Stomach smooth muscle (tissue), 2 donors: ENCODE results near the gene SDK2.

Experiments used
- H3K27ac ChIP-seq: one replicate; pipeline ENCODE4 v1.7.0; 2013; ENCODE audit warnings: mild to moderate bottlenecking, low read length, inconsistent platforms
- H3K27me3 ChIP-seq, 2 donors: one replicate each; pipeline ENCODE4 v1.7.0; 2013; ENCODE audit warnings: low read length in 2 of 2; ENCODE audit not compliant: insufficient read depth in 2 of 2, control insufficient read depth in 1 of 2
- H3K36me3 ChIP-seq, 2 donors: one replicate each; pipeline ENCODE4 v1.7.0; 2013; ENCODE audit warnings: low read length in 2 of 2; ENCODE audit not compliant: control insufficient read depth in 2 of 2, insufficient read depth in 2 of 2
- H3K4me1 ChIP-seq: one replicate; pipeline ENCODE4 v1.7.0; 2013; ENCODE audit warnings: low read length; ENCODE audit not compliant: control insufficient read depth, insufficient read depth
- H3K4me3 ChIP-seq, 2 donors: one replicate each; pipeline ENCODE4 v1.7.0; 2013; ENCODE audit warnings: low read length in 2 of 2
- H3K9ac ChIP-seq, 2 donors: one replicate each; pipeline ENCODE4 v1.7.0; 2013; ENCODE audit warnings: low read length in 2 of 2, mild to moderate bottlenecking in 1 of 2
- H3K9me3 ChIP-seq, 2 donors: one replicate each; pipeline ENCODE4 v1.7.0; 2013; ENCODE audit warnings: low read length in 2 of 2; ENCODE audit not compliant: control insufficient read depth in 2 of 2
- donor health status: healthy.
- donor health status: Pancreatic carcinoma.

SDK2 gene

GRCh38 chr17:73508931-73509605 is 135.2 kb downstream of the SDK2 start:
- Histone ChIP-seq H3K4me1 (no peaks in the 10 kb centered on the region), H3K27ac (no peak overlapping the region), H3K4me3 (no peak overlapping the region), H3K27me3 (no peaks in the 10 kb centered on the region), H3K9me3 (no peaks in the 10 kb centered on the region), H3K9ac (no peak overlapping the region), H3K36me3 (no peaks in the 10 kb centered on the region)

- no peaks in the 10 kb centered on the region for H3K27me3 ChIP-seq
- no peak overlapping the region for H3K4me3 ChIP-seq
- H3K9ac ChIP-seq = no peak overlapping the region
- no peaks in the 10 kb centered on the region for H3K4me1 ChIP-seq
- H3K36me3 ChIP-seq = no peaks in the 10 kb centered on the region
- peaks cover 0 to 5% of the 10 kb centered on the region in 2 donors for H3K9me3 ChIP-seq
- H3K27ac ChIP-seq = no peak overlapping the region
Measured at GRCh38 chr17:73508057-73508930, 136.0 kb downstream of the SDK2 start.

GRCh38 chr17:73506470-73507435 is 137.5 kb downstream of the SDK2 start:
- Histone ChIP-seq H3K27ac (no peak overlapping the region), H3K9me3 (peaks cover 0 to 5% of the 10 kb centered on the region in 2 donors), H3K4me1 (no peaks in the 10 kb centered on the region), H3K4me3 (no peak overlapping the region), H3K9ac (no peak overlapping the region), H3K27me3 (no peaks in the 10 kb centered on the region), H3K36me3 (no peaks in the 10 kb centered on the region)

GRCh38 chr17:73503560-73503959 is 140.7 kb downstream of the SDK2 start:
- no peak overlapping the region for H3K27ac ChIP-seq
- no peak overlapping the region for H3K4me3 ChIP-seq
- peaks cover 0 to 5% of the 10 kb centered on the region in 2 donors for H3K9me3 ChIP-seq
- H3K9ac ChIP-seq = no peak overlapping the region
- peaks cover 4 to 11% of the 10 kb centered on the region in 2 donors for H3K27me3 ChIP-seq
- no peaks in the 10 kb centered on the region for H3K36me3 ChIP-seq
- H3K4me1 ChIP-seq = no peaks in the 10 kb centered on the region

GRCh38 chr17:73500414-73500999 is 143.7 kb downstream of the SDK2 start:
- Histone ChIP-seq H3K9ac (no peak overlapping the region), H3K9me3 (peaks cover 0 to 5% of the 10 kb centered on the region in 2 donors), H3K36me3 (no peaks in the 10 kb centered on the region), H3K27me3 (peaks cover 7 to 16% of the 10 kb centered on the region in 2 donors), H3K4me3 (no peak overlapping the region), H3K4me1 (no peaks in the 10 kb centered on the region), H3K27ac (no peak overlapping the region)

- no peak overlapping the region for H3K4me3 ChIP-seq
- no peaks in the 10 kb centered on the region for H3K4me1 ChIP-seq
- peaks cover 7 to 16% of the 10 kb centered on the region in 2 donors for H3K27me3 ChIP-seq
- H3K36me3 ChIP-seq = no peaks in the 10 kb centered on the region
- no peak overlapping the region for H3K27ac ChIP-seq
- peaks cover 0 to 5% of the 10 kb centered on the region in 2 donors for H3K9me3 ChIP-seq
- H3K9ac ChIP-seq = no peak overlapping the region
Measured at GRCh38 chr17:73498886-73499554, 145.2 kb downstream of the SDK2 start.

GRCh38 chr17:73498176-73498575 is 146.1 kb downstream of the SDK2 start:
- H3K27me3 ChIP-seq = peaks cover 7 to 21% of the 10 kb centered on the region in 2 donors

GRCh38 chr17:73497721-73498120 is 146.5 kb downstream of the SDK2 start:
- no peak overlapping the region for H3K27ac ChIP-seq

More at GRCh38 chr17:73498176-73498575, 146.1 kb downstream of the SDK2 start:
- H3K9me3 ChIP-seq = no peaks in the 10 kb centered on the region
- H3K4me1 ChIP-seq = no peaks in the 10 kb centered on the region
- H3K4me3 ChIP-seq = no peak overlapping the region
- no peak overlapping the region for H3K9ac ChIP-seq
- no peak overlapping the region for H3K27ac ChIP-seq
- H3K36me3 ChIP-seq = no peaks in the 10 kb centered on the region

GRCh38 chr17:73496232-73496631 is 148.0 kb downstream of the SDK2 start:
- Histone ChIP-seq H3K27ac (no peak overlapping the region), H3K9me3 (no peaks in the 10 kb centered on the region), H3K9ac (no peak overlapping the region), H3K4me3 (no peak overlapping the region), H3K36me3 (no peaks in the 10 kb centered on the region), H3K4me1 (no peaks in the 10 kb centered on the region), H3K27me3 (peaks cover 6 to 21% of the 10 kb centered on the region in 2 donors)

More at GRCh38 chr17:73497721-73498120, 146.5 kb downstream of the SDK2 start:
- Histone ChIP-seq H3K4me3 (no peak overlapping the region), H3K27me3 (peaks cover 7 to 21% of the 10 kb centered on the region in 2 donors), H3K9ac (no peak overlapping the region), H3K36me3 (no peaks in the 10 kb centered on the region), H3K4me1 (no peaks in the 10 kb centered on the region), H3K9me3 (no peaks in the 10 kb centered on the region)
